Endothelial cell (in vitro differentiated cells): Measurements from ENCODE around the gene DLGAP1. TPM values are rescaled to one million over a fixed set of nuclear protein-coding genes. Genes with fewer than 3 reads are reported as not detected.

Experiments
- DNase-seq: peaks from one replicate; pipeline ENCODE4 v3.0.0; 2021; ENCODE audit warnings: low spot score
- H3K27ac Mint-ChIP-seq: one replicate; pipeline ENCODE4 v1.8.0; 2021; ENCODE audit warnings: mixed read lengths, inconsistent platforms; ENCODE audit not compliant: unreplicated experiment
- H3K27me3 Mint-ChIP-seq: one replicate; pipeline ENCODE4 v1.8.0; 2021; ENCODE audit warnings: mild to moderate bottlenecking, moderate library complexity, mixed read lengths, inconsistent platforms; ENCODE audit not compliant: unreplicated experiment
- H3K36me3 Mint-ChIP-seq: one replicate; pipeline ENCODE4 v1.8.0; 2021; ENCODE audit warnings: mild to moderate bottlenecking, low read depth, mixed read lengths, inconsistent platforms; ENCODE audit not compliant: unreplicated experiment
- H3K4me1 Mint-ChIP-seq: one replicate; pipeline ENCODE4 v1.8.0; 2021; ENCODE audit warnings: mild to moderate bottlenecking, mixed read lengths, inconsistent platforms; ENCODE audit not compliant: unreplicated experiment
- H3K4me3 Mint-ChIP-seq: one replicate; pipeline ENCODE4 v1.8.0; 2021; ENCODE audit warnings: mild to moderate bottlenecking, mixed read lengths, inconsistent platforms; ENCODE audit not compliant: unreplicated experiment
- H3K9me3 Mint-ChIP-seq: one replicate; pipeline ENCODE4 v1.8.0; 2021; ENCODE audit warnings: mixed read lengths, inconsistent platforms; ENCODE audit not compliant: unreplicated experiment
- CTCF ChIP-seq: fragments of 200-600 bp; sonication (generic); IDR thresholded peaks from one replicate; pipeline ENCODE4 v1.5.0; 2021; ENCODE audit warnings: antibody characterized with exemption; ENCODE audit not compliant: unreplicated experiment
- total RNA-seq: library from RNA; stranded (reverse); fragmentation: NEBNext Ultra II Directional; extraction: Animal tissue kit (Norgen Biotek cat#: 25700); gene quantifications from one replicate; pipeline ENCODE4 v1.2.1, GENCODE V29; 2021; ENCODE audit not compliant: unreplicated experiment

Gene DLGAP1
- total RNA-seq, 1 donor from 2014 or later: 1.8 TPM

- Mint-ChIP-seq H3K9me3 (no peaks in the 10 kb centered on the region), H3K36me3 (no peaks in the 10 kb centered on the region), H3K4me1 (peaks cover 13% of the 10 kb centered on the region), H3K27me3 (no peaks in the 10 kb centered on the region), H3K4me3 (no peak overlapping the region), H3K27ac (no peak overlapping the region)
- DNase-seq: peak; percentile 18
- TF ChIP-seq CTCF: no peak
These were observed 901.0 kb downstream of the DLGAP1 start for GRCh38 chr18:3554091-3554601.

GRCh38 chr18:3552305-3552704 is 902.8 kb downstream of the DLGAP1 start:
- no peaks in the 10 kb centered on the region for H3K27me3 Mint-ChIP-seq
- peaks cover 13% of the 10 kb centered on the region for H3K4me1 Mint-ChIP-seq
- H3K36me3 Mint-ChIP-seq: no peaks in the 10 kb centered on the region
- TF ChIP-seq CTCF: no peak
- no peak overlapping the region for H3K27ac Mint-ChIP-seq
- no peak overlapping the region for H3K4me3 Mint-ChIP-seq
- DNase-seq: no peak
- H3K9me3 Mint-ChIP-seq: no peaks in the 10 kb centered on the region

- Mint-ChIP-seq H3K27me3 (no peaks in the 10 kb centered on the region), H3K9me3 (no peaks in the 10 kb centered on the region), H3K4me1 (no peaks in the 10 kb centered on the region), H3K36me3 (no peaks in the 10 kb centered on the region), H3K4me3 (no peak overlapping the region), H3K27ac (no peak overlapping the region)
- no peak for TF ChIP-seq CTCF
- DNase-seq: no peak
These were observed 907.1 kb downstream of the DLGAP1 start for GRCh38 chr18:3547891-3548615.

GRCh38 chr18:3546106-3546505 is 909.0 kb downstream of the DLGAP1 start:
- Mint-ChIP-seq H3K4me3 (no peak overlapping the region), H3K4me1 (no peaks in the 10 kb centered on the region), H3K27me3 (no peaks in the 10 kb centered on the region), H3K27ac (no peak overlapping the region), H3K36me3 (no peaks in the 10 kb centered on the region), H3K9me3 (no peaks in the 10 kb centered on the region)
- TF ChIP-seq CTCF: no peak
- no peak for DNase-seq

GRCh38 chr18:3544537-3544936 is 910.6 kb downstream of the DLGAP1 start:
- Mint-ChIP-seq H3K27ac (no peak overlapping the region), H3K9me3 (no peaks in the 10 kb centered on the region), H3K4me1 (no peaks in the 10 kb centered on the region), H3K36me3 (no peaks in the 10 kb centered on the region), H3K4me3 (no peak overlapping the region), H3K27me3 (peaks cover 2% of the 10 kb centered on the region)
- no peak for TF ChIP-seq CTCF
- DNase-seq: no peak
